ENCODE measurements around the gene WARS2. TPM values are rescaled to one million over a fixed set of nuclear protein-coding genes. Genes with fewer than 3 reads are reported as not detected.

WARS2 gene
- total RNA-seq, 1 donor from 2014 or later: 13.5 TPM

- no peak overlapping the region for H3K9ac ChIP-seq
- no peaks in the 10 kb centered on the region for H3K9me3 Mint-ChIP-seq
- no peaks in the 10 kb centered on the region for H3K36me3 ChIP-seq
- H3K9me3 ChIP-seq (ENCODE audit: low read depth): no peaks in the 10 kb centered on the region
- no peaks in the 10 kb centered on the region for H4K20me1 ChIP-seq (ENCODE audit: low read depth)
- no peaks in the 10 kb centered on the region for H3K27me3 ChIP-seq
- H3K4me2 ChIP-seq: no peak overlapping the region
- H3K4me1 Mint-ChIP-seq: peaks cover 9% of the 10 kb centered on the region
- H3K4me1 ChIP-seq: peaks cover 13% of the 10 kb centered on the region
- H3F3A ChIP-seq (ENCODE audit: low read depth): no peaks in the 10 kb centered on the region
- H3K27me3 Mint-ChIP-seq (ENCODE audit: insufficient read depth, low read depth): no peaks in the 10 kb centered on the region
- DNase-seq (ENCODE audit: low spot score): no peak
- no peak overlapping the region for H3K4me3 Mint-ChIP-seq
- H3K4me3 ChIP-seq: no peak overlapping the region
- H3K36me3 Mint-ChIP-seq: no peaks in the 10 kb centered on the region
- no peak overlapping the region for H2AFZ ChIP-seq (replicated peaks)
- no peak for TF ChIP-seq EZH2phosphoT487 (IDR thresholded peaks at IDR 0.05)
- TF ChIP-seq CTCF (IDR thresholded peaks at IDR 0.05): no peak
- no peak for TF ChIP-seq EZH2 (IDR thresholded peaks at IDR 0.05)
- no peak overlapping the region for H3K27ac Mint-ChIP-seq
- H3K79me2 ChIP-seq (ENCODE audit: low read depth): no peaks in the 10 kb centered on the region
- no peak overlapping the region for H3K27ac ChIP-seq
Observed at GRCh38 chr1:119083479-119083878, 57.0 kb downstream of the WARS2 start.

GRCh38 chr1:119081700-119082099 lies 58.8 kb downstream of the WARS2 start:
- TF ChIP-seq EZH2 (IDR thresholded peaks at IDR 0.05): no peak
- TF ChIP-seq CTCF (IDR thresholded peaks at IDR 0.05): no peak
- TF ChIP-seq EZH2phosphoT487 (IDR thresholded peaks at IDR 0.05): no peak
- no peak overlapping the region for H3K9ac ChIP-seq
- H3K27me3 Mint-ChIP-seq (ENCODE audit: insufficient read depth, low read depth): no peaks in the 10 kb centered on the region

GRCh38 chr1:119081267-119081666 lies 59.2 kb downstream of the WARS2 start:
- Histone ChIP-seq H4K20me1 (ENCODE audit: low read depth) (no peaks in the 10 kb centered on the region), H3F3A (ENCODE audit: low read depth) (no peaks in the 10 kb centered on the region), H3K9me3 (ENCODE audit: low read depth) (no peaks in the 10 kb centered on the region), H3K27me3 (no peaks in the 10 kb centered on the region), H3K9ac (no peak overlapping the region), H3K36me3 (no peaks in the 10 kb centered on the region), H2AFZ (replicated peaks) (no peak overlapping the region), H3K79me2 (ENCODE audit: low read depth) (no peaks in the 10 kb centered on the region), H3K4me1 (peaks cover 13% of the 10 kb centered on the region), H3K4me2 (no peak overlapping the region), H3K27ac (no peak overlapping the region), H3K4me3 (no peak overlapping the region)
- Mint-ChIP-seq H3K9me3 (no peaks in the 10 kb centered on the region), H3K36me3 (no peaks in the 10 kb centered on the region), H3K4me3 (no peak overlapping the region), H3K27me3 (ENCODE audit: insufficient read depth, low read depth) (no peaks in the 10 kb centered on the region), H3K27ac (no peak overlapping the region), H3K4me1 (peaks cover 9% of the 10 kb centered on the region)
- TF ChIP-seq EZH2phosphoT487 (IDR thresholded peaks at IDR 0.05): no peak
- TF ChIP-seq EZH2 (IDR thresholded peaks at IDR 0.05): no peak
- TF ChIP-seq CTCF (IDR thresholded peaks at IDR 0.05): no peak
- no peak for DNase-seq (ENCODE audit: low spot score)

More at GRCh38 chr1:119081700-119082099, 58.8 kb downstream of the WARS2 start:
- H3K79me2 ChIP-seq (ENCODE audit: low read depth): no peaks in the 10 kb centered on the region
- Mint-ChIP-seq H3K4me3 (no peak overlapping the region), H3K27ac (no peak overlapping the region), H3K4me1 (peaks cover 9% of the 10 kb centered on the region), H3K9me3 (no peaks in the 10 kb centered on the region), H3K36me3 (no peaks in the 10 kb centered on the region)
- no peak overlapping the region for H2AFZ ChIP-seq (replicated peaks)
- H3K4me3 ChIP-seq: no peak overlapping the region
- H3K36me3 ChIP-seq: no peaks in the 10 kb centered on the region
- H4K20me1 ChIP-seq (ENCODE audit: low read depth): no peaks in the 10 kb centered on the region
- no peak for DNase-seq (ENCODE audit: low spot score)
- no peak overlapping the region for H3K4me2 ChIP-seq
- H3K9me3 ChIP-seq (ENCODE audit: low read depth): no peaks in the 10 kb centered on the region
- no peaks in the 10 kb centered on the region for H3K27me3 ChIP-seq
- no peak overlapping the region for H3K27ac ChIP-seq
- peaks cover 13% of the 10 kb centered on the region for H3K4me1 ChIP-seq
- H3F3A ChIP-seq (ENCODE audit: low read depth): no peaks in the 10 kb centered on the region

All from neural progenitor cell (in vitro differentiated cells).